Colonic mucosa (tissue), 4 donors: ENCODE data around the gene CABLES1. TPM values are rescaled to one million over a fixed set of nuclear protein-coding genes. Genes with fewer than 3 reads are reported as not detected.
"Not testable (repeated sequence)": the region's sequence is repeated elsewhere in the genome, so short reads cannot be mapped to it uniquely, and the experiment has no call there.

Experiments used
- DNase-seq: peaks from one replicate; pipeline ENCODE4 v3.0.0-alpha.2; 2020
- H3K27ac ChIP-seq: fragments of 200-600 bp; one replicate; pipeline ENCODE4 v1.8.0; 2021
- H3K27me3 ChIP-seq: fragments of 200-600 bp; one replicate; pipeline ENCODE4 v1.8.0; 2021
- H3K36me3 ChIP-seq: fragments of 200-600 bp; one replicate; pipeline ENCODE4 v1.8.0; 2021
- H3K4me1 ChIP-seq: fragments of 200-600 bp; one replicate; pipeline ENCODE4 v1.8.0; 2021; ENCODE audit warnings: mild to moderate bottlenecking
- H3K4me3 ChIP-seq: fragments of 200-600 bp; one replicate; pipeline ENCODE4 v1.8.0; 2021
- H3K9ac ChIP-seq, 2 donors: one replicate each; pipeline ENCODE4 v1.7.0; 2013; ENCODE audit warnings: control low read depth in 2 of 2, low read depth in 2 of 2, low read length in 2 of 2
- H3K9me3 ChIP-seq: fragments of 200-600 bp; one replicate; pipeline ENCODE4 v1.8.0; 2021
- intact Hi-C: fragments of 100-400 bp; cut with DNase I; formaldehyde crosslinking; loops from one replicate; pipeline ENCODE4 v1.14.1; 2022
- total RNA-seq, 2 donors: library from RNA; stranded (reverse); fragmentation: NEBNext Ultra II Directional in 1 of 2; extraction: Animal tissue kit (Norgen Biotek cat#: 25700) in 1 of 2; gene quantifications; one replicate each; pipeline ENCODE4 v1.2.1, GENCODE V29; 2021
- TF ChIP-seq, protein P1 (sequence below): fragments of 200-600 bp; IDR thresholded peaks from one replicate; pipeline ENCODE4 v1.8.0; 2022; ENCODE audit warnings: antibody characterized with exemption, mild to moderate bottlenecking
- donor health status: healthy.
- donor health status: DM: no; HTN: no; CAD: no.
- donor health status: DM: no; HTN: no; CAD: no.

The CABLES1 gene, protein sequence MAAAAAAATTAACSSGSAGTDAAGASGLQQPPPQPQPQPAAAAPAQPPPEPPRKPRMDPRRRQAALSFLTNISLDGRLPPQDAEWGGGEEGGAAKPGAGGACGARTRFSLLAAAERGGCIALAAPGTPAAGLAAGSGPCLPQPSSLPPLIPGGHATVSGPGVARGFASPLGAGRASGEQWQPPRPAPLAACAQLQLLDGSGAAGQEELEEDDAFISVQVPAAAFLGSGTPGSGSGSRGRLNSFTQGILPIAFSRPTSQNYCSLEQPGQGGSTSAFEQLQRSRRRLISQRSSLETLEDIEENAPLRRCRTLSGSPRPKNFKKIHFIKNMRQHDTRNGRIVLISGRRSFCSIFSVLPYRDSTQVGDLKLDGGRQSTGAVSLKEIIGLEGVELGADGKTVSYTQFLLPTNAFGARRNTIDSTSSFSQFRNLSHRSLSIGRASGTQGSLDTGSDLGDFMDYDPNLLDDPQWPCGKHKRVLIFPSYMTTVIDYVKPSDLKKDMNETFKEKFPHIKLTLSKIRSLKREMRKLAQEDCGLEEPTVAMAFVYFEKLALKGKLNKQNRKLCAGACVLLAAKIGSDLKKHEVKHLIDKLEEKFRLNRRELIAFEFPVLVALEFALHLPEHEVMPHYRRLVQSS
- total RNA-seq = 1 to 10 TPM; 4.2 to 6.2 TPM

DNA sequence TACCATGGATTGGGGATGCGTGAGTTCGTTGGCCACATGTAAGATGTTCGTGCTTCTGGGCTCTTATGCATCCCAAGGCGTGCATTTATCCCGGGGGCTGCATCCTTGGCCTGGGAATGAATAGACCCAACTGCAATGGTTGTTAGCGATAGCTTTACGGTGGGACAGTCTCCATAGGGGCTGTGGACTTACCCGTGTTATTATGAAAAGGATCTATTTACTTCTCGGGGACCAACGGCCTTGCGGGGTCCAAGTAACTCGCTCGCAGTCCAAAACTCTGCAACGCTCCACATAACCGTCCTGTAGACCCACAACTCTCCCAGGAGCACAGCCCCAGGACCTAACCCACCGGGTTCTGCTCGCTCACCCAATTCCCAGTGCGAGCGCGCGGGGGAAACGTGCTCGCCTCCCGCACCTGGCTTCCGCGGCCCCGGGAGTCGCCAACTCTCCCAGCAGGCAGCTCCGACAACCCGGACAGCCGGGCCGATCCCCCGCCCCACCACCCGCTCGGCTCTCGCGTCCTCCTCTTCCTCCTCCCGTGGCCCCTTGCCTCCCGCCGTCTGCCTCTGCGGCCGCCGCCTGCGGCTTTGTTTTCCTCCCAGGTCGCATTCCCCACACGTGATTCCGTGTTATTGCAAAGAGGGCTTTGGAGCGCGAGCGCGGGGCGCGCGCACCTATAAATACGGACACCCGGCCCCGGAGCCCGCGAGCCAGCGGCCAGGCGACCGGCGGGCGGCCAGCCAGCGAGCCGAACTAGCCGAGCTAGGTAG lies at the start of gene CABLES1:
TSS of gene CABLES1 (plus strand) at position 706 of the 770 bp plus-strand sequence. CDS start 278 bp downstream, outside the sequence.
- Histone ChIP-seq H3K4me3 (peak within 1 kb of the TSS; percentile 56), H3K27ac (no peak within 1 kb of the TSS), H3K9me3 (no peaks in the 10 kb centered on the region), H3K36me3 (no peaks in the 10 kb centered on the region), H3K4me1 (peaks cover 10% of the 10 kb centered on the region), H3K27me3 (no peaks in the 10 kb centered on the region), H3K9ac (peak within 1 kb of the TSS; percentile 63 to 64)
- intact Hi-C loops = no loop called here
- TF ChIP-seq, protein P1, sequence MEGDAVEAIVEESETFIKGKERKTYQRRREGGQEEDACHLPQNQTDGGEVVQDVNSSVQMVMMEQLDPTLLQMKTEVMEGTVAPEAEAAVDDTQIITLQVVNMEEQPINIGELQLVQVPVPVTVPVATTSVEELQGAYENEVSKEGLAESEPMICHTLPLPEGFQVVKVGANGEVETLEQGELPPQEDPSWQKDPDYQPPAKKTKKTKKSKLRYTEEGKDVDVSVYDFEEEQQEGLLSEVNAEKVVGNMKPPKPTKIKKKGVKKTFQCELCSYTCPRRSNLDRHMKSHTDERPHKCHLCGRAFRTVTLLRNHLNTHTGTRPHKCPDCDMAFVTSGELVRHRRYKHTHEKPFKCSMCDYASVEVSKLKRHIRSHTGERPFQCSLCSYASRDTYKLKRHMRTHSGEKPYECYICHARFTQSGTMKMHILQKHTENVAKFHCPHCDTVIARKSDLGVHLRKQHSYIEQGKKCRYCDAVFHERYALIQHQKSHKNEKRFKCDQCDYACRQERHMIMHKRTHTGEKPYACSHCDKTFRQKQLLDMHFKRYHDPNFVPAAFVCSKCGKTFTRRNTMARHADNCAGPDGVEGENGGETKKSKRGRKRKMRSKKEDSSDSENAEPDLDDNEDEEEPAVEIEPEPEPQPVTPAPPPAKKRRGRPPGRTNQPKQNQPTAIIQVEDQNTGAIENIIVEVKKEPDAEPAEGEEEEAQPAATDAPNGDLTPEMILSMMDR = no peak
- peak; percentile 68 for DNase-seq

DNA sequence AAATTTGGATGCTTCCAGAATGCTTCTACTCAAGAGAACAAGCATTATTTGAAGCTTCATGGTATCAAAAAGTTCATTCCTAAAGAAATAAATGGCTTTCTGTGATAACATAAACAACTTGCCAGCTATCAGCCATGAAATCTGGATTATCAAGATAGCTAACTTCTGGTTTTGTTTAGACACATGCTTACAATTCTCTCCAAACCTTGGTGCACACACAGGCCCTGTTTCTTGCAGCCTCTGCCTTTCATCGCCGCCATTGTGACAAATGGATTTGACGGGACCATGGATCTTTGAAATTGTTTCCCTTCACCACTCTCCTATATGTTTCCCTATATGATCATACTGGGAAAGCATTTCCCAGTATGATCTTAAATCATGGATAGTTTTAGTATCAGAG lies 47.9 kb upstream of the CABLES1 start:
- Histone ChIP-seq H3K9ac (no peak overlapping the region), H3K36me3 (no peaks in the 10 kb centered on the region), H3K27ac (no peak overlapping the region), H3K27me3 (no peaks in the 10 kb centered on the region), H3K4me3 (no peak overlapping the region), H3K9me3 (no peaks in the 10 kb centered on the region), H3K4me1 (no peaks in the 10 kb centered on the region)
- TF ChIP-seq, protein P1 = no peak
- no peak for DNase-seq
- intact Hi-C loops = no loop called here

DNA sequence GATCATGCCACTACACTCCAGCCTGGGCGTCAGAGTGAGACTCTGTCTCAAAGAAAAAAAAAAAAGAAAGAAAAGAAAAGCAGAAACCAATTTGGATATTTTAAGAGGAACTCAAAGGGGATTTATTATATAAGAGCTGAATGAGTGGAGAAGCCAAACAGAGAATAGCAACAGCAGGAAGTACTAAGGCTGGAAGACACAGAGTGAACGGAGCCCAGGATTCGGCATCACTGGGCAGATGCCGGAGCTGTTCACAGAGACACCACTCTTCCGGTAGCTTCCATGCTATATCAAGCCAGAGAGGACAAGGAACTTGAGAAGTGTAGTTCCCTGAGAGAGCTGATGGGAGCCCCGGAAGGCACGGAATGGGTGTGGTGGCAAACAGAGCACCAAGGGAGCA lies 47.0 kb upstream of the CABLES1 start:
- intact Hi-C loops = no loop called here
- TF ChIP-seq, protein P1 = no peak

DNA sequence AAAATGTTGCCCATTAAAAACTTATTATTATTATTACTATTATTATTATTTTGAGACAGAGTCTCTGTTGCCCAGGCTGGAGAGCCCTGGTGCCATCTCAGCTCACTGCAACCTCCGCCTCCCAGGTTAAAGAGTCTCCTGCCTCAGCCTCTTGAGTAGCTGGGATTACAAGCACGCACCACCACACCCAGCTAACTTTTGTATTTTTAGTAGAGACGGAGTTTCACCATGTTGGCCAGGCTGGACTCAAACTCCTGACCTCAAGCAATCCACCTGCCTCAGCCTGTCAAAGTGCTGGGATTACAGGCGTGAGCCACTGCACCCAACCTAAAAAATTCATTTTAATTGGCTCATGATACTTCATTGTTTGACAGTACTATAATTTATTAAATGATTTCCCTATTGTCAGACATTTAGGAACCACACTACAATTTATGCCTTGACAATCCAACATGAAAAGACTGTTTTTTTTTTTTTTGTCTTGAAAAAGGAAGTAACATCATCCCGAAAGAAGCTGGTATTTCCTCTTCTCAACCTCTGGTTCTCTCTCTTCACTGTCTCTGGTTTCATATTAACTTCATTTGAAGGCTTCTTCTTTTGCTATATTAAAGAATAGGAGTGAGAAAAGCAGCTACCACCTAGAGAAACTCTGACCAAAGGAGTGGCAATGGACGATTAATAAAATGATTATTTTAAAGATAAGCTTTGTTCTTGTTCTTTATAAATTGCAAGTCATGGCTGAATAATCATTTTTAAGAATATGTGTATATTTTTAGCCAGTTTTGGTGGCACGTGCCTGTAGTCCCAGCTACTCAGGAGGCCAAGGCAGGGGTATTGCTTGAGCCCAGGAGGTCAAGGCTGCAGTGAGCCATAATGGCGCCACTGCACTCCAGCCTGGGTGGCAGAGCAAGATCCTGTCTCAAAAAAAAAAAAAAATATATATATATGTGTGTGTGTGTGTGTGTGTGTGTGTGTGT lies 44.0 kb upstream of the CABLES1 start:
- H3K4me3 ChIP-seq, H3K27me3 ChIP-seq, H3K9me3 ChIP-seq, intact Hi-C loops, H3K9ac ChIP-seq, H3K27ac ChIP-seq, H3K4me1 ChIP-seq, H3K36me3 ChIP-seq, DNase-seq: not testable (repeated sequence)

More for the DNA sequence above, 47.0 kb upstream of the CABLES1 start:
- Histone ChIP-seq H3K9ac (no peak overlapping the region), H3K4me3 (no peak overlapping the region), H3K36me3 (no peaks in the 10 kb centered on the region), H3K27me3 (no peaks in the 10 kb centered on the region), H3K27ac (no peak overlapping the region), H3K4me1 (no peaks in the 10 kb centered on the region), H3K9me3 (no peaks in the 10 kb centered on the region)
- DNase-seq = no peak

DNA sequence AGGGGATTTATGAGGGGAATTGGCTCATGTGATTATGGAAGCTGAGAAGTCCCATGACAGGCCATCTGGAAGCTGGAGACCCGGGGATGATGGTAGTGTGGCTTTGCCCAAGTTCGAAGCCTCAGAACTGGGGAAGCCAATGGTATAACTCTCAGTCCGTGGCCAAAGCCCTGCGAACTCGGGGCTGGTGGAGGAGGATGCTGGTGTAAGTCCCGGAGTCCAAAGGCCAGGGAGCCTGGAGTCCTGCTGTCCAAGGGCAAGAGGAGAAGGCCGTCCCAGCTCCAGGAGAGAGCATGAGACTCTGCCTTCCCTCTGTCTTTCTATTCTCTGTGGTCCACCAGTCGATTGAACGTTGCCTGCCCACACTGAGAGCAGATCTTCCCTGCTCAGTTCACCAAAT lies 43.2 kb upstream of the CABLES1 start:
- no peak for DNase-seq
- H3K27ac ChIP-seq = no peak overlapping the region
- H3K27me3 ChIP-seq = no peaks in the 10 kb centered on the region
- no peaks in the 10 kb centered on the region for H3K9me3 ChIP-seq
- no peaks in the 10 kb centered on the region for H3K36me3 ChIP-seq
- H3K9ac ChIP-seq = no peak overlapping the region
- H3K4me3 ChIP-seq = no peak overlapping the region
- intact Hi-C loops = no loop called here
- no peaks in the 10 kb centered on the region for H3K4me1 ChIP-seq
- TF ChIP-seq, protein P1 = no peak

DNA sequence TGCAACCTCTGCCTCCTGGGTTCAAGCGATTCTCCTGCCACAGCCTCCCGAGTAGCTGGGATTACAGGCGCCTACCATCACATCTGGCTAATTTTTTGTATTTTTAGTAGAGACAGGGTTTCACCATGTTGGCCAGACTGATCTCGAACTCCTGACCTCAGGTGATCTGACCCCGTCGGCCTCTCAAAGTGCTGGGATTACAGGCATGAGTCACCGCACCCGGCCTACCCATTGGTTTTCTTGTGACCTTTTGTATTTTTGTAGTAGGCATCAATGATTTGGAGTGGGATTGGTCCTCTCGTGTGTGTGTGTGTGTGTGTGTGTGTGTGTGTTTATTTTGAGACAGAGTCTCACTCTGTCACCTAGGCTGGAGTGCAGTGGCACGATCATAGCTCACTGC lies 42.2 kb upstream of the CABLES1 start:
- DNase-seq, H3K4me3 ChIP-seq, intact Hi-C loops: not testable (repeated sequence)

More for the DNA sequence above, 42.2 kb upstream of the CABLES1 start:
- not testable (repeated sequence) for H3K36me3 ChIP-seq, H3K9ac ChIP-seq, H3K27me3 ChIP-seq, H3K4me1 ChIP-seq, H3K27ac ChIP-seq, H3K9me3 ChIP-seq
